ENCODE data around the gene CD59. TPM values are rescaled to one million over a fixed set of nuclear protein-coding genes. Genes with fewer than 3 reads are reported as not detected.
A peak's percentile ranks its signal among the peaks of the same experiment; 100 is the strongest.

The CD59 gene, protein sequence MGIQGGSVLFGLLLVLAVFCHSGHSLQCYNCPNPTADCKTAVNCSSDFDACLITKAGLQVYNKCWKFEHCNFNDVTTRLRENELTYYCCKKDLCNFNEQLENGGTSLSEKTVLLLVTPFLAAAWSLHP
- polyA plus RNA-seq (2012; ENCODE audit: missing spikeins), result 175 TPM

DNA sequence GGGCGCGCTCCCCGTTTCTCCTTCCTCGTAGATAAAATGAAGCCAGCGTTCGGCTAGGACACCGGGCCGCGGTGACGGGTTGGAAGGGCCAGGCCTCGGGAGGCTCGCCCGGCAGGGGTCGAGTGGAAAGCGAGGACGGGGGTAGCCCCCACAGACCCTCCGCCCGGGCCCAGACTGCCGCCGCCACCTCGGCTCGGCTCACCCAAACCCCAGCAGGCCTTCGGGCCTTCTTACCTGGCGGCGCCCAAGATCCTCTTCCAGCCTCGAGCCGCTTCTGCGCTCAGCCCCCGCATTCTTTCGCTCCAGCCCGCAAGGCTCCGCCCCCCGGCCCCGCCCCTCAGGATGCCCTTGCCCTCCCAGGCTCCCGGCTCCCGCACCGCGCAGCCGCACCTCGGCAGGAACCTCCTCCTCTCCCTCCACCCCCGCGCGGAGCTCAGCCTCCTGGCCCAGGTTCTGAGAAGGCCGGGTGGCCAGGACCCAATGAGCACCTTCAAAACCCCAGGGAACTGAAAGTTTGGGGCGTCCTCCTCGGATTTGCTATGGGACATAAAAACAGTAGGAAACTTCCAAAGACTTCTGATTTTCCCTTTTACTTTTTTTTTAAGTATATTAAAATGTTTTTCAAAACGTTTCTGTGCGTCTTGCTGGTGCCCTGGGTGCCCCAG lies at the start of gene CD59:
CD59 (minus strand) TSS at position 276 of the 665 bp plus-strand sequence. CDS start 13,978 bp downstream, outside the sequence.
- FAIRE-seq (peak; percentile 96), DNase-seq (ENCODE audit: insufficient read length) (peak; percentile 69)
- TF ChIP-seq POLR2AphosphoS5 (IDR thresholded peaks at IDR 0.05; ENCODE audit: low read depth, low read length), result peak; percentile 79
- peak; percentile 34; the same call in 1 of the 2 replicates for TF ChIP-seq TAF1 (IDR thresholded peaks at IDR 0.05; ENCODE audit: borderline replicate concordance, low read depth, low read length)
- TF ChIP-seq POLR2A (IDR thresholded peaks at IDR 0.05; ENCODE audit: low read depth, low read length), result peak; percentile 80

DNA sequence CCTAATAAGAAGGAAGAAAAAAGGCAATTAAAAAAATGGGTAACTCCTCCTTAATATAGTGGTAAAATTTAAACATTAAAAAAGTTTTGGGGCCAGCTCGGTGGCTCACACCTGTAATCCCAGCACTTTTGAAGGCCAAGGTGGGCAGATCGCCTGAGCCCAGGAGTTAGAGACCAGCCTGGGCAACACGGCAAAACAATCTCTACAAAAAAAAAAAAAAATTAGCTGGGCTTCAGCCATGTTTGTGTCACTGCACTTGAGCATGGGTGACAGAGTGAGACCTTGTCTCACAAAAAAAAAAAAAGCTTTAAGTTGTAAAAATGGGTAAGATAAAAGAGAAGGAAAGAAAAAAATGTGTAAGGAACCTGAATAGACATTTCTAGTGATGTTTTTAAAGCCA lies 49.4 kb upstream of the CD59 start:
- TF ChIP-seq POLR2A (IDR thresholded peaks at IDR 0.05; ENCODE audit: low read depth, low read length), result no peak
- no peak for TF ChIP-seq TAF1 (IDR thresholded peaks at IDR 0.05; ENCODE audit: borderline replicate concordance, low read depth, low read length)
- no peak for TF ChIP-seq POLR2AphosphoS5 (IDR thresholded peaks at IDR 0.05; ENCODE audit: low read depth, low read length)
- FAIRE-seq, result peak; percentile 70
- DNase-seq (ENCODE audit: insufficient read length), result no peak

GRCh38 chr11:33779849-33780528 lies 43.8 kb upstream of the CD59 start:
- TF ChIP-seq TAF1 (IDR thresholded peaks at IDR 0.05; ENCODE audit: borderline replicate concordance, low read depth, low read length), result no peak
- TF ChIP-seq POLR2A (IDR thresholded peaks at IDR 0.05; ENCODE audit: low read depth, low read length), result no peak
- no peak for TF ChIP-seq POLR2AphosphoS5 (IDR thresholded peaks at IDR 0.05; ENCODE audit: low read depth, low read length)
- no peak for DNase-seq (ENCODE audit: insufficient read length)
- FAIRE-seq, result no peak

GRCh38 chr11:33778675-33779074 lies 42.5 kb upstream of the CD59 start:
- no peak for TF ChIP-seq POLR2A (IDR thresholded peaks at IDR 0.05; ENCODE audit: low read depth, low read length)

DNA sequence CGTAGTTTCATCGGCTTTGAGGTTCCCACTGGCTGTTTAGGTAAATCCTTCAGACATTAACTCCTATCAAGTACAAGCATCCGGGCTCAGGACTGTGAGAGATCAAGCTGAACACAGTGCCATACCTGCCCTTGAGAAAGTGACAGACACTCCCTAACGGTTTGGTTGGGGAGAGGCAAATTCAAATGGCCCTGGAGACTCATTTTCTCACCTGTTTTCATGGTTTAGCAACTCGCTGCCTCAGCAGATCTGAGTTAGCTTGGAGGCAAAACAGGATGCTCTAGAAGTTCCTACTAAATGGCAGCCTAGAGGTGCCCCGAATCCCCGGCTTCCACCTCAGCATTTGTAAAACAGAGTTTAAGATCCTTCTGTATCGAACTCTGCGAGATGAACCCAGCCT lies 41.7 kb upstream of the CD59 start:
- DNase-seq (ENCODE audit: insufficient read length) (no peak), FAIRE-seq (no peak)
- no peak for TF ChIP-seq POLR2A (IDR thresholded peaks at IDR 0.05; ENCODE audit: low read depth, low read length)
- no peak for TF ChIP-seq POLR2AphosphoS5 (IDR thresholded peaks at IDR 0.05; ENCODE audit: low read depth, low read length)
- no peak for TF ChIP-seq TAF1 (IDR thresholded peaks at IDR 0.05; ENCODE audit: borderline replicate concordance, low read depth, low read length)

More at GRCh38 chr11:33778675-33779074, 42.5 kb upstream of the CD59 start:
- FAIRE-seq, result no peak
- no peak for DNase-seq (ENCODE audit: insufficient read length)

GRCh38 chr11:33775832-33776470 lies 39.7 kb upstream of the CD59 start:
- FAIRE-seq, result peak; percentile 82
- no peak for DNase-seq (ENCODE audit: insufficient read length)
- TF ChIP-seq POLR2A (IDR thresholded peaks at IDR 0.05; ENCODE audit: low read depth, low read length) (no peak), POLR2AphosphoS5 (IDR thresholded peaks at IDR 0.05; ENCODE audit: low read depth, low read length) (no peak), TAF1 (IDR thresholded peaks at IDR 0.05; ENCODE audit: borderline replicate concordance, low read depth, low read length) (no peak)

GRCh38 chr11:33775467-33775807 lies 39.2 kb upstream of the CD59 start:
- FAIRE-seq (no peak), DNase-seq (ENCODE audit: insufficient read length) (no peak)

GRCh38 chr11:33774736-33775466 lies 38.7 kb upstream of the CD59 start:
- DNase-seq (ENCODE audit: insufficient read length), result no peak
- no peak for FAIRE-seq
- TF ChIP-seq TAF1 (IDR thresholded peaks at IDR 0.05; ENCODE audit: borderline replicate concordance, low read depth, low read length), result no peak
- no peak for TF ChIP-seq POLR2A (IDR thresholded peaks at IDR 0.05; ENCODE audit: low read depth, low read length)
- TF ChIP-seq POLR2AphosphoS5 (IDR thresholded peaks at IDR 0.05; ENCODE audit: low read depth, low read length), result no peak

More at GRCh38 chr11:33775467-33775807, 39.2 kb upstream of the CD59 start:
- no peak for TF ChIP-seq TAF1 (IDR thresholded peaks at IDR 0.05; ENCODE audit: borderline replicate concordance, low read depth, low read length)
- TF ChIP-seq POLR2A (IDR thresholded peaks at IDR 0.05; ENCODE audit: low read depth, low read length), result no peak
- TF ChIP-seq POLR2AphosphoS5 (IDR thresholded peaks at IDR 0.05; ENCODE audit: low read depth, low read length), result no peak

DNA sequence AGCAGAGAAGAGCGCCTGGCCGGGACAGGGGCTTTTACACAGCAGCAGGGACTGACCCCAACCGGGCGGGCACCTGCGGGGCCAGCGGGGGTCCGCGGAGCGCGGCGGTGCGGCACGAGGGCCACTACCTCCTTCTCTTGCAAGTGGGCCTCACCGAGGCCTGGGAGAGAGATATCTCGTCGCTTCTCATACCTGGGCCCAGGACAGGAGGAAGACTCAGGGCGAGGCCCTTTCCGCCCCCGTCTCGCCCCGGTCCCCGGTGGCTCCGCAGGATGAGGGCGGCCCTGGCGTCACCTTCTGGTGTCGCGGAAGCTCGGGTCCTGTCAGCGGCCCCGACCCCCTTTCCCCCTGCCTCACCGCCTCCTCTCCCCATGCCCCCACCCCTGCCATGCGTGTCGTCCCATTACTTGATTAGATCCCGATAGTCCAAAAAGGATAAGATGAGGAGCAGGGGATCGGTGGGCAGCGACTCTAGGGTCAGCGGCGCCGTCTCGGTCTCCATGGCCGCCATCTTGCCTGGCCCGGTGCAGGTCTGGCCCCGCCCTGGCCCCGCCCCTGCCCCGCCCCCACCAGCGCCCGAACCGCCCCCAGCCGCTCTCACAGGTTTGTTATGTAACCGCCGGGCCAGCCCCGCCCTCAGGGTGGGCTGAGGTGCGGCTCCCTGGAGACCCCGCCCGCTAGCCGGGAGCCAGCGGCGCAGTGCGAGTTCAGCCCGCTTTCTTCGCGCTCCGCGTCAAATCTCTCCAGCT lies 37.9 kb upstream of the CD59 start, which contains the start of gene FBXO3:
FBXO3 (minus strand) TSS at position 534 of the 749 bp plus-strand sequence; CDS start at position 511, 23 bp downstream.
- TF ChIP-seq TAF1 (IDR thresholded peaks at IDR 0.05; ENCODE audit: borderline replicate concordance, low read depth, low read length) (no peak), POLR2AphosphoS5 (IDR thresholded peaks at IDR 0.05; ENCODE audit: low read depth, low read length) (no peak), POLR2A (IDR thresholded peaks at IDR 0.05; ENCODE audit: low read depth, low read length) (peak; percentile 55; the same call in 1 of the 2 replicates)
- FAIRE-seq (peak; percentile 88), DNase-seq (ENCODE audit: insufficient read length) (peak; percentile 86)

GRCh38 chr11:33773404-33773986 lies 37.3 kb upstream of the CD59 start:
- peak; percentile 85 for FAIRE-seq
- DNase-seq (ENCODE audit: insufficient read length), result no peak
- TF ChIP-seq TAF1 (IDR thresholded peaks at IDR 0.05; ENCODE audit: borderline replicate concordance, low read depth, low read length), result no peak
- no peak for TF ChIP-seq POLR2A (IDR thresholded peaks at IDR 0.05; ENCODE audit: low read depth, low read length)
- TF ChIP-seq POLR2AphosphoS5 (IDR thresholded peaks at IDR 0.05; ENCODE audit: low read depth, low read length), result no peak
